ENCODE results near the gene TMEM150A. TPM values are rescaled to one million over a fixed set of nuclear protein-coding genes. Genes with fewer than 3 reads are reported as not detected.

Gene TMEM150A
- total RNA-seq, 1 donor from 2014 or later: 18.1 TPM

- Mint-ChIP-seq H3K36me3 (ENCODE audit: unreplicated experiment) (no peaks in the 10 kb centered on the region), H3K4me3 (ENCODE audit: unreplicated experiment) (peak overlapping the region; percentile 25), H3K27me3 (ENCODE audit: unreplicated experiment) (peaks cover 4% of the 10 kb centered on the region), H3K9me3 (ENCODE audit: unreplicated experiment) (peaks cover 7% of the 10 kb centered on the region), H3K4me1 (ENCODE audit: low read depth, unreplicated experiment) (peaks cover 9% of the 10 kb centered on the region), H3K27ac (ENCODE audit: unreplicated experiment) (no peak overlapping the region)
- DNase-seq: no peak
- TF ChIP-seq, protein P1, sequence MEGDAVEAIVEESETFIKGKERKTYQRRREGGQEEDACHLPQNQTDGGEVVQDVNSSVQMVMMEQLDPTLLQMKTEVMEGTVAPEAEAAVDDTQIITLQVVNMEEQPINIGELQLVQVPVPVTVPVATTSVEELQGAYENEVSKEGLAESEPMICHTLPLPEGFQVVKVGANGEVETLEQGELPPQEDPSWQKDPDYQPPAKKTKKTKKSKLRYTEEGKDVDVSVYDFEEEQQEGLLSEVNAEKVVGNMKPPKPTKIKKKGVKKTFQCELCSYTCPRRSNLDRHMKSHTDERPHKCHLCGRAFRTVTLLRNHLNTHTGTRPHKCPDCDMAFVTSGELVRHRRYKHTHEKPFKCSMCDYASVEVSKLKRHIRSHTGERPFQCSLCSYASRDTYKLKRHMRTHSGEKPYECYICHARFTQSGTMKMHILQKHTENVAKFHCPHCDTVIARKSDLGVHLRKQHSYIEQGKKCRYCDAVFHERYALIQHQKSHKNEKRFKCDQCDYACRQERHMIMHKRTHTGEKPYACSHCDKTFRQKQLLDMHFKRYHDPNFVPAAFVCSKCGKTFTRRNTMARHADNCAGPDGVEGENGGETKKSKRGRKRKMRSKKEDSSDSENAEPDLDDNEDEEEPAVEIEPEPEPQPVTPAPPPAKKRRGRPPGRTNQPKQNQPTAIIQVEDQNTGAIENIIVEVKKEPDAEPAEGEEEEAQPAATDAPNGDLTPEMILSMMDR (IDR thresholded peaks at IDR 0.05; ENCODE audit: partially characterized antibody, unreplicated experiment): no peak
Measured at GRCh38 chr2:85613717-85614515, 11.4 kb upstream of the TMEM150A start.

DNA sequence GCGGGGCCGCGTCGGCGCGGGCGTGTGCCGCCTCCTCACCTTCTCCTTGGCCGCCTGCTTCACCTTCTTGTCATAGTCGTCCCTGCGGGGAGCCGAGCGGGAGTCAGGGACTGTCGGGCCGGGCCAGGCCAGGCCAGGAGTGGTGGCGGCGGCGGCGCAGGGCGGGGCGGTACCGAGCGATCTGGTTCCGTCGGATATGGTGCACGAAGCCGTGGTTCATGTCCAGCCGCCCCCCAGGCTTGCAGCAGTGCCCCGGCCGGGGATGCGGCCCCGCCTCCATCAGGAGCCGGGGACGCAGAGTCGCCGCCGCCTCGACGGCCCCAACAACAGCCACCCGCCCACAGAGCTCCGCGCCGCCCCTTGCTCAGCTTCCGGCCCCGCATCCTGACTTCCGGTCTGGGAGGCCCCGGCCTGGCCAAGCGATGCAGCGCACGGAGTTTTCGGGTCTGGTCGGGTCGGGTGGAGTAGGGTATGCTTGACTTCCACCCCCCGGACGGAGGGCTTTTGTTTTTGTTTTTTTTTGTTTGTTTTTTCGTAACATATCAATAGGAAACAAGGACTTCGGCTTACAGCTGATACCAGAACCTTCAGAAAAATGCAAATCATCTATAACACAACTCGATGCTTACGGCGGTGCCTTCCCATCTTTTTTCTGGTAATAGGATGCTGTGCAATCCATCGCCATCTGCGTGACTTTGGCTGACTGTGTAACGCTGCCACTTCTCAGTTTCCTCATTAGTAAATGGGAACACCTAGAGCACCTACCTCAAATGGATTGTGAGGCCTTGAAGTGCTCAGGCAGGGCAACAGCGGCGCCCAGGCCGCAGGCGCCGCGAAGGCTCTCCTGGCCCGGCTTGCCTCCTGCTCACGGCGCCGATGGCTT is 9.4 kb upstream of the TMEM150A start, which contains the start of gene C2orf68:
C2orf68 (minus strand) TSS at position 362 of the 883 bp plus-strand sequence; CDS start at position 280, 82 bp downstream.
- DNase-seq: peak; percentile 95
- Mint-ChIP-seq H3K27me3 (ENCODE audit: unreplicated experiment) (peaks cover 3% of the 10 kb centered on the region), H3K4me3 (ENCODE audit: unreplicated experiment) (peak within 1 kb of the TSS; percentile 95), H3K27ac (ENCODE audit: unreplicated experiment) (peak within 1 kb of the TSS; percentile 92), H3K9me3 (ENCODE audit: unreplicated experiment) (peaks cover 9% of the 10 kb centered on the region), H3K4me1 (ENCODE audit: low read depth, unreplicated experiment) (peaks cover 3% of the 10 kb centered on the region), H3K36me3 (ENCODE audit: unreplicated experiment) (no peaks in the 10 kb centered on the region)
- TF ChIP-seq, protein P1 (IDR thresholded peaks at IDR 0.05; ENCODE audit: partially characterized antibody, unreplicated experiment): no peak

DNA sequence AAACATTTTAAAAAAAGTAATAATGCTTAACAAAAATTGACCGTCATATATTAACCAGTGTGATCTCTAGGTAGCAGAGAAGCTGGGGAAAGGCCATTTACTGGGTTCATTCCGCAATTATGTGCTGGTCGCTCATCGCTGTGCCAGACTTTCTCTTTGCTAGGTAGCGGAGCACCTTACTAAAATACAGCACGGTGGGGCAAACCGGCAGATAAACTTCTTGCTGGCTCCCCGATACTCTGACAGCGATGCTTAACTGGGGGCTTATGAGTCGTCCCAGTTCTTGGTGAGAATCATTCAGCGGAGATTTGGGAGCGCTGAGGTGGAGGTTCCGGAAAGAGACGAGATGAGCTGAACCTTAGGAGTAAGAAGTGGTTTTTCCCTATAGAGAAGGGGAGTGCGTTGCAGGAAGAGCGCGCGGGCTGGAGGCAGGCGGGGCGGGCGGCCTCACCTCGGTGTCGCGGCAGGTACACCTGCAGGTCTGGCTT is 8.8 kb upstream of the TMEM150A start:
- no peak for DNase-seq
- H3K9me3 Mint-ChIP-seq (ENCODE audit: unreplicated experiment): peaks cover 9% of the 10 kb centered on the region
- peak overlapping the region; percentile 95 for H3K4me3 Mint-ChIP-seq (ENCODE audit: unreplicated experiment)
- H3K27me3 Mint-ChIP-seq (ENCODE audit: unreplicated experiment): peaks cover 3% of the 10 kb centered on the region
- TF ChIP-seq, protein P1 (IDR thresholded peaks at IDR 0.05; ENCODE audit: partially characterized antibody, unreplicated experiment): no peak
- no peaks in the 10 kb centered on the region for H3K36me3 Mint-ChIP-seq (ENCODE audit: unreplicated experiment)
- peaks cover 3% of the 10 kb centered on the region for H3K4me1 Mint-ChIP-seq (ENCODE audit: low read depth, unreplicated experiment)
- H3K27ac Mint-ChIP-seq (ENCODE audit: unreplicated experiment): peak overlapping the region; percentile 89

GRCh38 chr2:85607268-85608215 is 5.0 kb upstream of the TMEM150A start:
- TF ChIP-seq, protein P1 (IDR thresholded peaks at IDR 0.05; ENCODE audit: partially characterized antibody, unreplicated experiment): no peak
- H3K4me3 Mint-ChIP-seq (ENCODE audit: unreplicated experiment): no peak overlapping the region
- DNase-seq: no peak
- H3K27me3 Mint-ChIP-seq (ENCODE audit: unreplicated experiment): peaks cover 4% of the 10 kb centered on the region
- H3K4me1 Mint-ChIP-seq (ENCODE audit: low read depth, unreplicated experiment): peaks cover 8% of the 10 kb centered on the region
- H3K27ac Mint-ChIP-seq (ENCODE audit: unreplicated experiment): no peak overlapping the region
- H3K36me3 Mint-ChIP-seq (ENCODE audit: unreplicated experiment): no peaks in the 10 kb centered on the region
- H3K9me3 Mint-ChIP-seq (ENCODE audit: unreplicated experiment): peaks cover 13% of the 10 kb centered on the region
